ENCODE results near the gene FHIP2A.

GRCh38 chr10:114819322-114819721 lies 2.3 kb upstream of the FHIP2A start:
- no peak for TF ChIP-seq EZH2phosphoT487 (IDR thresholded peaks at IDR 0.05; ENCODE audit: borderline replicate concordance, low read length)
- TF ChIP-seq CTCF (IDR thresholded peaks at IDR 0.05; ENCODE audit: low read depth, low read length, poor library complexity, severe bottlenecking) = no peak
